Measurements from ENCODE around the gene UBE2I. TPM values are rescaled to one million over a fixed set of nuclear protein-coding genes. Genes with fewer than 3 reads are reported as not detected.
A peak's percentile ranks its signal among the peaks of the same experiment; 100 is the strongest.
"Not testable (repeated sequence)": the region's sequence is repeated elsewhere in the genome, so short reads cannot be mapped to it uniquely, and the experiment has no call there.

Gene UBE2I
- total RNA-seq, 1 experiment from 2014 or later = 361 TPM

DNA sequence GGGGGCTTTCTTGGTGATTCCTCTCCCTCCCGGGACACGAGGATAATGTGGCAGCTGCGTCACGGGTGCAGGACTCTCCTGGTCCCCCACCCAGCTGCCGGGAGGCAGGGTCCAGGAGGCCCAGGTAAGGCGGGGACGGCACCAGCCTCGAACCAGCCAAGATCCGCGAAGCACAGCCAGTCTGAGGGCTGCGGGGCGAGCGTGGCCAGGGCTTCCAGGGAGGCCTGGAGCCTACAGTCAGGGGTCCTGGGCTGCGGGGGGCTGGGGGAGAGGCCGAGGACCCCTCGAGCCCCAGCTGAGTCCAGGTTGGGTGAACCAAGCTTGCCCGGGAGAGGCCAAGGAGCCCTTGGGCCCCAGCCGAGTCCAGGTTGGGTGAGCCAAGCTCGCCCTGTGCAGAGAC, 43.6 kb upstream of the UBE2I start:
- Histone ChIP-seq H3K36me3 (ENCODE audit: insufficient read depth, low read length, poor library complexity, severe bottlenecking) (no peaks in the 10 kb centered on the region), H3K9me3 (ENCODE audit: low read depth, low read length, poor library complexity, severe bottlenecking) (no peaks in the 10 kb centered on the region), H3K27ac (ENCODE audit: low read depth, low read length, poor library complexity, severe bottlenecking) (no peak overlapping the region), H3K4me1 (ENCODE audit: insufficient read depth, low read length, poor library complexity, severe bottlenecking) (peaks cover under 1% of the 10 kb centered on the region), H3K27me3 (replicated peaks; ENCODE audit: insufficient read depth, low read depth, low read length, poor library complexity) (no peaks in the 10 kb centered on the region), H3K4me3 (ENCODE audit: low read depth, low read length, poor library complexity, severe bottlenecking) (no peak overlapping the region)
- intact Hi-C loops (cut with micrococcal nuclease; ENCODE audit: unreplicated experiment) = no loop called here
- POLR2A ChIA-PET (ENCODE audit: low non-redundant PET) = no interaction called here
- TF ChIP-seq, protein P1, sequence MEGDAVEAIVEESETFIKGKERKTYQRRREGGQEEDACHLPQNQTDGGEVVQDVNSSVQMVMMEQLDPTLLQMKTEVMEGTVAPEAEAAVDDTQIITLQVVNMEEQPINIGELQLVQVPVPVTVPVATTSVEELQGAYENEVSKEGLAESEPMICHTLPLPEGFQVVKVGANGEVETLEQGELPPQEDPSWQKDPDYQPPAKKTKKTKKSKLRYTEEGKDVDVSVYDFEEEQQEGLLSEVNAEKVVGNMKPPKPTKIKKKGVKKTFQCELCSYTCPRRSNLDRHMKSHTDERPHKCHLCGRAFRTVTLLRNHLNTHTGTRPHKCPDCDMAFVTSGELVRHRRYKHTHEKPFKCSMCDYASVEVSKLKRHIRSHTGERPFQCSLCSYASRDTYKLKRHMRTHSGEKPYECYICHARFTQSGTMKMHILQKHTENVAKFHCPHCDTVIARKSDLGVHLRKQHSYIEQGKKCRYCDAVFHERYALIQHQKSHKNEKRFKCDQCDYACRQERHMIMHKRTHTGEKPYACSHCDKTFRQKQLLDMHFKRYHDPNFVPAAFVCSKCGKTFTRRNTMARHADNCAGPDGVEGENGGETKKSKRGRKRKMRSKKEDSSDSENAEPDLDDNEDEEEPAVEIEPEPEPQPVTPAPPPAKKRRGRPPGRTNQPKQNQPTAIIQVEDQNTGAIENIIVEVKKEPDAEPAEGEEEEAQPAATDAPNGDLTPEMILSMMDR (conservative IDR thresholded peaks at IDR 0.05; ENCODE audit: low read depth, low read length) = no peak
- TF ChIP-seq EZH2 (IDR thresholded peaks at IDR 0.05; ENCODE audit: borderline replicate concordance, low read depth, low read length, poor library complexity, severe bottlenecking) = no peak
- no TSS peak for BruUV-seq (replicated peaks)
- CTCF ChIA-PET = no interaction called here
- DNase-seq (ENCODE audit: low spot score) = no peak

DNA sequence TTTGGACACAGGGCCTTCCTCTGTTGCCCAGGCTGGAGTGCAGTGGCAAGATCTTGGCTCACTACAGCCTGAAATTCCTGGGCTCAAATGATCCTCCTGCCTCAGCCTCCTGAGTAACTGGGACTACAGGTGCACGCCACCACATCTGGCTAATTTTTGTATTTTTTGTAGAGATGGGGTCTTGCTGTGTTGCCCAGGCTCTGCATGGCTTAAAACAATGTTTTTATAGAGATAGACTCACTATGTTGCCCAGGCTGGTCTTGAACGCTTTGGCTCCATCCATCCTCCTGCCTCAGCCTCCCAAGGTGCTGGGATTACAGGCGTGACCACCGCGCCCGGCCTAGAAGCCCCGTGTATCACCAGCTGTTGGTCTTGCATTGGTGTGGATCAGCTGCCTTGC, 40.0 kb upstream of the UBE2I start:
- CTCF ChIA-PET = interaction anchor here (0.7 kb wide), 1 partner anchor 465 kb away, joined by 4 read pairs; no protein-coding TSS in a partner anchor
- DNase-seq (ENCODE audit: low spot score); H3K4me3 ChIP-seq (ENCODE audit: low read depth, low read length, poor library complexity, severe bottlenecking); H3K27ac ChIP-seq (ENCODE audit: low read depth, low read length, poor library complexity, severe bottlenecking); H3K9me3 ChIP-seq (ENCODE audit: low read depth, low read length, poor library complexity, severe bottlenecking); H3K36me3 ChIP-seq (ENCODE audit: insufficient read depth, low read length, poor library complexity, severe bottlenecking); POLR2A ChIA-PET (ENCODE audit: low non-redundant PET); H3K27me3 ChIP-seq (replicated peaks; ENCODE audit: insufficient read depth, low read depth, low read length, poor library complexity); BruUV-seq (replicated peaks); intact Hi-C loops (cut with micrococcal nuclease; ENCODE audit: unreplicated experiment): not testable (repeated sequence)
- H3K4me1 ChIP-seq (ENCODE audit: insufficient read depth, low read length, poor library complexity, severe bottlenecking) = peaks cover 17% of the 10 kb centered on the region

DNA sequence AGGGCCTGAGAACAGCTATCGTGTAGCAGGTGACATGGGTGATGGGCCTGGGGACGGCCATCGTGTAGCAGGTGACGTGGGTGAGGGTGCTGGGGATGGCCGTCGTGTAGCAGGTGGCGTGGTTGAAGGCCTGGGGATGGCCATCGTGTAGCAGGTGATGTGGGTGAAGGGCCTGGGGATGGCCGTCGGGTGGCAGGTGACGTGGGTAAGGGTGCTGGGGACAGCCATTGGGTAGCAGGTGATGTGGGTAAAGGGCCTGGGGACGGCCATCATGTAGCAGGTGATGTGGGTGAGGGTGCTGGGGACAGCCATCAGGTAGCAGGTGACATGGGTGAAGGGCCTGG, 38.1 kb upstream of the UBE2I start:
- intact Hi-C loops (cut with micrococcal nuclease; ENCODE audit: unreplicated experiment) = no loop called here
- CTCF ChIA-PET = interaction anchor here (0.6 kb wide), 1 partner anchor 618 kb away, joined by 5 read pairs; no protein-coding TSS in a partner anchor
- Histone ChIP-seq H3K9me3 (ENCODE audit: low read depth, low read length, poor library complexity, severe bottlenecking) (no peaks in the 10 kb centered on the region), H3K36me3 (ENCODE audit: insufficient read depth, low read length, poor library complexity, severe bottlenecking) (no peaks in the 10 kb centered on the region), H3K27ac (ENCODE audit: low read depth, low read length, poor library complexity, severe bottlenecking) (no peak overlapping the region), H3K27me3 (replicated peaks; ENCODE audit: insufficient read depth, low read depth, low read length, poor library complexity) (no peaks in the 10 kb centered on the region), H3K4me1 (ENCODE audit: insufficient read depth, low read length, poor library complexity, severe bottlenecking) (peaks cover 17% of the 10 kb centered on the region), H3K4me3 (ENCODE audit: low read depth, low read length, poor library complexity, severe bottlenecking) (no peak overlapping the region)
- BruUV-seq (replicated peaks) = no TSS peak
- TF ChIP-seq EZH2 (IDR thresholded peaks at IDR 0.05; ENCODE audit: borderline replicate concordance, low read depth, low read length, poor library complexity, severe bottlenecking) = no peak
- TF ChIP-seq, protein P1 (conservative IDR thresholded peaks at IDR 0.05; ENCODE audit: low read depth, low read length) = no peak
- POLR2A ChIA-PET (ENCODE audit: low non-redundant PET) = no interaction called here
- no peak for DNase-seq (ENCODE audit: low spot score)

DNA sequence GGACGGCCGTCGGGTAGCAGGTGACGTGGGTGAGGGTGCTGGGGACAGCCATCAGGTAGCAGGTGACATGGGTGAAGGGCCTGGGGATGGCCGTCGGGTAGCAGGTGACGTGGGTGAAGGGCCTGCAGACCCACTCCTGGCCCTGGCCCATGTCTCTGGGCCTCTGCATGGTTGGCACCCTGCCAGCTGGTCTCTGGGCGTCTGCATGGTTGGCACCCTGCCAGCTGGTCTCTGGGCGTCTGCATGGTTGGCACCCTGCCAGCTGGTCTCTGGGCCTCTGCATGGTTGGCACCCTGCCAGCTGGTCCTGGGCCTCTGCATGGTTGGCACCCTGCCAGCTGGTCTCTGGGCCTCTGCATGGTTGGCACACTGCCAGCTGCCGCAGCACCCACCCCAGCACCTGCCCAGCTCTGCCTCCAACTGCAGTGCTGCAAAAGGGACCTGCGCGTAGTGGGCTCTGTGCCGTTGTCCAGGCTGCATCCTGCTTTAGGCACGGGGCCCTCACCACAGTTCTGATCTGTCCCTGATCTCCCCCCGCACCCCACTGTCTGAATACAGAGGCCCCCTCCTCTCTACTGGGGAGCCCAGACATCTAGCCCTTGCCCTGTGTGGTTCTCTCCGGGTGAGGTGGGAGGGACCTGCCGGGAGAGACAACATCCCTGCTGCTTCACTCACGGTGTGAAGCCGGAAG, 37.6 kb upstream of the UBE2I start:
- intact Hi-C loops (cut with micrococcal nuclease; ENCODE audit: unreplicated experiment); H3K27me3 ChIP-seq (replicated peaks; ENCODE audit: insufficient read depth, low read depth, low read length, poor library complexity); BruUV-seq (replicated peaks); H3K4me3 ChIP-seq (ENCODE audit: low read depth, low read length, poor library complexity, severe bottlenecking); H3K36me3 ChIP-seq (ENCODE audit: insufficient read depth, low read length, poor library complexity, severe bottlenecking); H3K9me3 ChIP-seq (ENCODE audit: low read depth, low read length, poor library complexity, severe bottlenecking); POLR2A ChIA-PET (ENCODE audit: low non-redundant PET); H3K27ac ChIP-seq (ENCODE audit: low read depth, low read length, poor library complexity, severe bottlenecking): not testable (repeated sequence)
- peaks cover 17% of the 10 kb centered on the region for H3K4me1 ChIP-seq (ENCODE audit: insufficient read depth, low read length, poor library complexity, severe bottlenecking)
- CTCF ChIA-PET = interaction anchor here (0.6 kb wide), 1 partner anchor 618 kb away, joined by 5 read pairs; no protein-coding TSS in a partner anchor
- peak; percentile 61 for DNase-seq (ENCODE audit: low spot score)

All from A673 (cell line).